ENCODE measurements around the gene PRR7.
"Not testable (repeated sequence)": the region's sequence is repeated elsewhere in the genome, so short reads cannot be mapped to it uniquely, and the experiment has no call there.

The PRR7 gene

DNA sequence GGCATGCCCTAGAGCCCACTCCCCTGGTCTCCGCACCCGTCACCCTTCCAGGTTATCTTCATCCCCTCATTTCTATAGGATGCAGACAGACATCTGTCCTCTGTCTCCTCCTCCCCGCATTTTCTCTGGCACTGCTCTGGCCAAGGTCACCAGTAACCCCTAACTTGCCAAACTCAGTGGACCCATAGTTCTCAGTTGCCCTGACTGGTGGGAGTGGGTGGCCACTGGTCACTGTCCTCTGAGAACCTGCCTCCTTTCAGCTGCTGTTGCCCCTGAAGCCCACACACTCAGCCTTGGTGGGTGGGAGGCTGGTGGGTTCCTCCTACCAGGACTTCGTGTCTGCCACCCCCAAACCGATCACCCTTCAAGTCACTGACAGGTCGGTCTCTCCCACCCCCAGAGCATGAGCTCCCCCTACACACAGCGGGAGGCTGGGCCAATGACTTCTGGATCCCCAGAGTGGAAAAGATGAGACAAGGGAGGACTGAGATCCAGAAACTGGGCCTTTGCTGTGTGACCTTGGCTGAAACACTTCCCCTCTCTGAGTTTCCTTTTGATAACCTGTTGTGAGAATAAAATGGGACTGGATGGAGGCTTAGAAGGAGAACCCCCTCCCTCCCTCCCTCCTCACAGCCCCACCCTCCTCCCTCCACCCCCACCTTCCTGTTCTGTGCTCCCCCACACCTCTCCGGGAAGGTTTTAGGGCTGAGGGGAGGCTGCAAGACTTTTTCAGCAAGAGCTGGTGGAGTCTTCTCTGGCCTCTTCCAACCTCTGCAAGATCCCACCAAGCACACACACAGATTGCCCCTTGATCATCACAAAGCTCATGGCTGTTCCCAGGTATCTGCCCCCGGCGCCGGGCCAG is 29.2 kb downstream of the PRR7 start:
- no peaks in the 10 kb centered on the region for H3K27me3 ChIP-seq (ENCODE audit: insufficient read depth, low read length)
- H3K4me1 ChIP-seq (ENCODE audit: insufficient read depth, low read length) = peaks cover 35% of the 10 kb centered on the region
- H3K4me3 ChIP-seq (ENCODE audit: low read length) = no peak overlapping the region
- H3K9me3 ChIP-seq (ENCODE audit: low read length) = no peaks in the 10 kb centered on the region
- H2AFZ ChIP-seq (ENCODE audit: low read depth, low read length) = no peak overlapping the region
- H3K36me3 ChIP-seq (ENCODE audit: insufficient read depth, low read length) = peaks cover 13% of the 10 kb centered on the region

DNA sequence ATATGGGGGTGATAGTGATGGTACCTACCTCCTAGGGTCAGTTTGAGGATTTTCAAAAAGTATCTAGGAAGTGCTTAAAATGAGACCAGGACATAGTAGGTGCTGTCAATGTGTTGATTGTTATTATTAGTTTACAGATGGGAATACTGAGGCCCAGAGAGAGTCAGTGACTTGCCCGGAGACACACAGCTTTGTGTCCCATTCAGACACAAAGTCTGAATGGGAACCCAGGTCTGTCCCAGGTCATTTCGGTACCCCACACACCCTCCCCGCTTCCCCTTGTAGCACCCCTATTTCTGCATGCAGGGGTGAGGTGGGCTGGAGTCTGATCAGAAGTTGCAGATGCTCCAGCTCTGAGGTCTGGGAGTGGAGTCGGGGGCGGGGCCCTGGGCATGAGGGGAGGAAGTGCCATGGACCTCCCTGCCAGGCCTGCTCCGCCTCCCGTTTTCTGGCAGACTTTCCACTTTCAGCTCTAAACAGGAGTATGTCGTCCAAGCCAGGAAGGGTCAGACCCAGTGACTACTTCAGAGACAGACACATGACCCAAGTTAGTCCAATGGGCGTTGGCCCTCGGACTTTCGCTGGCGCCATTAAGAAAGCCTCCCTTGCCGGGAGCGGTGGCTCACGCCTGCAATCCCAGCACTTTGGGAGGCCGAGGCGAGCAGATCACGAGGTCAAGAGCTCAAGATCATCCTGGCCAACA is 30.1 kb downstream of the PRR7 start:
- H3K36me3 ChIP-seq (ENCODE audit: insufficient read depth, low read length) = peaks cover 6% of the 10 kb centered on the region
- H3K9me3 ChIP-seq (ENCODE audit: low read length) = no peaks in the 10 kb centered on the region
- H2AFZ ChIP-seq (ENCODE audit: low read depth, low read length) = no peak overlapping the region
- H3K4me3 ChIP-seq (ENCODE audit: low read length) = no peak overlapping the region
- H3K4me1 ChIP-seq (ENCODE audit: insufficient read depth, low read length) = peaks cover 26% of the 10 kb centered on the region
- H3K27me3 ChIP-seq (ENCODE audit: insufficient read depth, low read length) = no peaks in the 10 kb centered on the region

DNA sequence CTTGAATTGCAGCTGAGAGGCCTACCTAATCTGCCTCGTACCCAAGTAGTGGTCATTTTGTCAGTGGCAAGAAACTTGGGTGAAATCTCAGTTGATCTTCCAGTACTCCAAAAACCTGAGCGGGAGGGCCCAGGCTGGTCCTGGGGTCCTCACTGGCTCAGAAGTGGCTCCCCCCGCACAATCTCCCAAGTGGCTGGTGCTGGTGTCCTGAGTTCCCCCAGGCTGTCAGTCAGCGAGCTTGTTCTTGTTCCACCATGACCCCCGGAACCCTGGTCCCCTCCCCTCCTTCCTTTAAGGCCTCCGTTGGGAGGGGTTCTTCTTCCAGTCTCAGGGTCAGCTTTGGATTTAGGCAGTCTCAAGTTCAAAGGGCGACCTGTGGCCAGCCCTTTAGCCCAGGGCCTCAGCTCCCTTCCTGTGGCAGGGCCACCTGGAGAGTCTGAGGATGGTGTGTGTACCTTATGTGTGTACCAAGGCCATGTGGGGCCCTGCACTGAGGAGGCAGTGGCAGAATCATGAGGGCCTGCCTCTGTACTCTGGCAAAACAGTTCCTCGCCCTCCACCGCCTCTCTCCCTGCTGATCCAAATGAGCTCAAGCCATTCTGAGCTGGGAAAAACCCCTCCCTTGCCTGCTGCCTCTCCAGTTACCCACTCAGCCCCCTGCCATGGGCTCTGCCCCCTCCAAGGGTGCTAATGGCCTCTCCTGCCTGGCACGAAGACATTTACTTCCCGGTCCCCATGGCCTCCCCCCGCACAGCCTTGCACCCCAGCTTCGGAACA is 31.3 kb downstream of the PRR7 start:
- Histone ChIP-seq H3K4me3 (ENCODE audit: low read length) (no peak overlapping the region), H3K36me3 (ENCODE audit: insufficient read depth, low read length) (peaks cover 6% of the 10 kb centered on the region), H2AFZ (ENCODE audit: low read depth, low read length) (no peak overlapping the region), H3K9me3 (ENCODE audit: low read length) (no peaks in the 10 kb centered on the region), H3K4me1 (ENCODE audit: insufficient read depth, low read length) (peaks cover 20% of the 10 kb centered on the region), H3K27me3 (ENCODE audit: insufficient read depth, low read length) (no peaks in the 10 kb centered on the region)

DNA sequence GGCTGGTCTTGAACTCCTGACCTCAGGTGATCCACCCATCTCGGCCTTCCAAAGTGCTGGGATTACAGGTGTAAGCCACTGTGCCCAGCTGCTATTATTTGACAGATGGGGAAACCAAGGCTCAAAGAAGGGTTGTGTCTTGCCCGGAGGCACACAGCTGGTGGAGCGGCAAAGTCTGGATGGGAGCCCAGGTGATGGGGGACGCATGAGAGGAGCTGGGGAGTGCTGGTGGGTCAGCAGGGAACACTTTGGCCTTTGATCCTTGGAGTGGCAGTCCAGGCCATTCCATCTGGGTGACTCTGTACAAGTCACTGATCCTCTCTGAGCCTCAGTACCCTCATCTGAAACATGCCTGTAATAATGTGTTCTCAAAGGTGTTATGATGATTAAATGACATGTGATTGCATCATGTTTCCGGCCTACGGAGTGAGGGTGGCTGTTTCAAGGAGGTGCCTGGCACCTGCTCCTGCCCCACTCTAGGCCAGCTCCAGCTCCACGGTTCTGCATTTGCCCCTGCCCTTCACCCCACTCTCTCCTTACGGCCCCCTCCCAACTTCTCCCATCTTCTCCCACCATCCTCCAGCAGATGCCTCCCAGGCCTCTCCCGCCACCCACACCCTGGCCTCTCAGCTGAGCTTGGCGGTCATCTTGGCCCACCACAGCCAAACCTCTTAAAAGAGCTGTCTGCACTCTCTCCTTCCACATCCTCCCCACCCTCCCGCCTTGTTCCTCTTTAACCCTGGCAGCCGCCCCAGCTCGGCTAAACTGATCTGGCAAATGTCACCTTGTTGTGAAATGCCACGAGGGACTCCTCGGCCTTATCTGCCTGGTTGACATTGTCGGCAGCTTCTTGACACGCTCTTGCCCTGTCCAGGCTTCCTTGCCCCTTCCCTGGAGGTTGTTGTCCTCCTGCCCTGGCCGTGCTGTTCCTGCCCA is 32.4 kb downstream of the PRR7 start:
- H3K9me3 ChIP-seq (ENCODE audit: low read length) = no peaks in the 10 kb centered on the region
- no peak overlapping the region for H3K4me3 ChIP-seq (ENCODE audit: low read length)

DNA sequence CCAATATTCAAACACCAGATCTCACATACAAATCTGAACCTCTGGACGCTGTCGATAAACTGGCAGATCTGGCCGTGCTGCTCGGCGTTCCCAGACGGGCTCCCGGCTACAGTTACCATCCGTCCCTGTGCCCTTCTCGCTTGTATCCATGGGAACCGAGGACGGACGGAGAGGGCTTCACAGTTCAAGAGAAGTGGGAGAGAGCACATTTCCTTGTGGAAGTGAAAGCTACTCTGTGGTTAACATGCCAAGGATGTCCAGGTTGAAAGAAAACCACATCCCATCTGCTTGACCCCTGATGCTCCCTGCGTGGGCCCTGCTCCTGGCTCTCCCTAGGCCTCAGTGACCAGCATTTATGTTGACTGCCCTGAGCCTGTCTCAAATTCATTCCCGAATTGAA is 33.2 kb downstream of the PRR7 start:
- Histone ChIP-seq H3K36me3 (ENCODE audit: insufficient read depth, low read length) (peaks cover 23% of the 10 kb centered on the region), H2AFZ (ENCODE audit: low read depth, low read length) (no peak overlapping the region), H3K4me1 (ENCODE audit: insufficient read depth, low read length) (peaks cover 10% of the 10 kb centered on the region), H3K9me3 (ENCODE audit: low read length) (no peaks in the 10 kb centered on the region), H3K27me3 (ENCODE audit: insufficient read depth, low read length) (no peaks in the 10 kb centered on the region), H3K4me3 (ENCODE audit: low read length) (no peak overlapping the region)

More for the DNA sequence above, 32.4 kb downstream of the PRR7 start:
- Histone ChIP-seq H3K27me3 (ENCODE audit: insufficient read depth, low read length) (no peaks in the 10 kb centered on the region), H2AFZ (ENCODE audit: low read depth, low read length) (no peak overlapping the region), H3K4me1 (ENCODE audit: insufficient read depth, low read length) (peaks cover 17% of the 10 kb centered on the region), H3K36me3 (ENCODE audit: insufficient read depth, low read length) (peaks cover 16% of the 10 kb centered on the region)

DNA sequence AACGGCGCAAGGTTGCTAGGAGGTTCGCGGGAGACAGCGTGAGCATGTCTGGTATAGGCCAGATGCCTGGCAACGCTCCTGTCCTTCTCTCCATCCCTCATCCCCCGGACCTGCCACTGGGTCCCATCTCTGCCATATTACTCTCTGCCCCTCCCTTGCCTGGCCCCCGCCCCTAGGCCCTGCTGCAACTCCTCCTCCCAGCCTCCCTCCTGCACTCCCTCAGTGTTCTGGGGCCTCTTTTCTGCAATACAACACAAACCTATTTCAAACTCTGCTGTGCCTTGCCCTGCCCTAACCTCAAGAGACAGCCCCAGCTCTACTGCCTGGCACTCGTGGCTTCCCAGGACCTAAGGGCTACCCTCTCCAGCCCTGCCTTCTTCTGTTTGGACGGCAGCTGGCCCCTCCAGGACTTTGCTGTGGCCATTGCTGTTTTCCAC is 35.8 kb downstream of the PRR7 start:
- H3K4me3 ChIP-seq (ENCODE audit: low read length) = no peak overlapping the region
- peaks cover 36% of the 10 kb centered on the region for H3K36me3 ChIP-seq (ENCODE audit: insufficient read depth, low read length)
- peaks cover 7% of the 10 kb centered on the region for H3K4me1 ChIP-seq (ENCODE audit: insufficient read depth, low read length)
- H3K9me3 ChIP-seq (ENCODE audit: low read length) = no peaks in the 10 kb centered on the region
- H3K27me3 ChIP-seq (ENCODE audit: insufficient read depth, low read length) = no peaks in the 10 kb centered on the region
- H2AFZ ChIP-seq (ENCODE audit: low read depth, low read length) = no peak overlapping the region

DNA sequence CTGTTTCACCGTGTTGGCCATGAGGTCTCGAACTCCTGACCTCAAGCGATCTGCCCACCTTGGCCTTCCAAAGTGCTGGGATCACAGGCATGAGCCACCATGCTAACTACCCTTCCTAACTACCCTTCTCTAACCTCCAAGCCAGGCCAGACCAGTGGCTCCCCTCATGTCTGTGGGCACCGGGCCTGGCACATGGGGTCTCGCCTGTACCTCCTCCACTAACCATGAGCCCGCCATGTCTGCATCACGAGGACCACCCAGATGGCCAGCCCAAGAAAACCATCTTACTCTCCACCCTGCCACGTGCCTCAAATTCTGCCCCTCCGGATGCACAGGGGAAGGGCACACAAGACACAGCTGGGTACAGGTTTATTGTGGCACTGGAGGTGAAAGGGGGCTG is 36.4 kb downstream of the PRR7 start:
- Histone ChIP-seq H3K9me3 (ENCODE audit: low read length) (no peaks in the 10 kb centered on the region), H3K27me3 (ENCODE audit: insufficient read depth, low read length) (no peaks in the 10 kb centered on the region), H3K36me3 (ENCODE audit: insufficient read depth, low read length) (peaks cover 43% of the 10 kb centered on the region), H3K4me1 (ENCODE audit: insufficient read depth, low read length) (peaks cover 7% of the 10 kb centered on the region), H2AFZ (ENCODE audit: low read depth, low read length) (no peak overlapping the region), H3K4me3 (ENCODE audit: low read length) (no peak overlapping the region)

GRCh38 chr5:177483994-177484901 is 37.6 kb downstream of the PRR7 start:
- H3K36me3 ChIP-seq (ENCODE audit: insufficient read depth, low read length) = peaks cover 53% of the 10 kb centered on the region

DNA sequence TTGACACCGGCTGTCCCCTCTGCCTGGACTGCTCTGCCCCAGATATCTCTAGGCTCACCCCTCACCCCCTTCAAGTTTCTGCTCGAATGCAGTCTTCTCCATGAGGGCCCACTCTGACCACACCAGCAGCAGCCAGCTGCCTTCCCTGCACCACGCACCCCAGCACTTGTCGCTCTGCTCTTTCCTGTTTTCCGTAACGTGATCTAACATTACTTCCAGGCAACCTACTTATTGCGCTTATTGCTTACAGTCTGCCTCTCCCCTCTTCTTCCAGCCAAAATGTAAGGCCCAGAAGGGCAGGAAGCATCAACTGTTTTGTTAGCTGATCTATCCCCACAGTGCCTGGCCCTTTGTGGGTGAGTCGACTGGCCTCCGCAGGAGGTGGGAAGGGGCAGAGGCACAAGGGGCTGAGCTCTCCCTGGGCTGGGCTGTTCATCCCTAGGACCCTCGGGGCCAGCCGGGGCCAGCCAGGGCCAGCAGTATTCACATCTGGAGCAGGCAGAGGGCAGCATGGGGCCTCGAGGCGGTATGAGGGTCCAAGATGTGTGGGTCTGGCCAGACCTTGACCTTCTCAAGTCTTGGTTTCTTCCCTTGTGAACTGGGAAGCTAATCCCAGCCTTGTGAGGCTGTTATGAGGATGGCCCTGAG is 38.4 kb downstream of the PRR7 start:
- Histone ChIP-seq H2AFZ (ENCODE audit: low read depth, low read length) (no peak overlapping the region), H3K36me3 (ENCODE audit: insufficient read depth, low read length) (peaks cover 59% of the 10 kb centered on the region), H3K9me3 (ENCODE audit: low read length) (no peaks in the 10 kb centered on the region), H3K4me3 (ENCODE audit: low read length) (no peak overlapping the region), H3K27me3 (ENCODE audit: insufficient read depth, low read length) (no peaks in the 10 kb centered on the region), H3K4me1 (ENCODE audit: insufficient read depth, low read length) (peaks cover 2% of the 10 kb centered on the region)

More at GRCh38 chr5:177483994-177484901, 37.6 kb downstream of the PRR7 start:
- H3K4me3 ChIP-seq (ENCODE audit: low read length) = no peak overlapping the region
- H2AFZ ChIP-seq (ENCODE audit: low read depth, low read length) = no peak overlapping the region
- H3K9me3 ChIP-seq (ENCODE audit: low read length) = no peaks in the 10 kb centered on the region
- no peaks in the 10 kb centered on the region for H3K27me3 ChIP-seq (ENCODE audit: insufficient read depth, low read length)
- H3K4me1 ChIP-seq (ENCODE audit: insufficient read depth, low read length) = peaks cover 7% of the 10 kb centered on the region

- peaks cover 66% of the 10 kb centered on the region for H3K36me3 ChIP-seq (ENCODE audit: insufficient read depth, low read length)
These were observed 39.1 kb downstream of the PRR7 start for GRCh38 chr5:177485753-177486152.

DNA sequence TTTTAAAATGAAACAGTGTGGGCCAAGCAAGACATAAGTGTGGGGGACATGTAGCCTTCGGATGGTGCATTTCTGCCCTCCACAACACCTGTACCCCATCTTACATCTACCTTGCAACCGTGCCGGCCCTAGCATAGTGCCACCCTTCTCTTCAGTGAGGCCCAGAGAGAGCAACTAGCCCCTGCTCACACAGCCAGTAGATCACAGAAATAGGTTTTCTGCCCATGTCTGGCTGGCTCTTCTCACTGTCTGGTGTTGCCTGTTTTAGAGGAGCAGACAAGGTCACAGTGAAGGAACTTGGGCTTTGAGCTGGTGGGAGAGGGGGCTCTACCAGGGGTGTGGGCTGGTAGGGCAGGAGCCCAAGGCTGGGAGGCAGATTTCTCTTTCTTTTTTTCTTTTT is 39.6 kb downstream of the PRR7 start:
- Histone ChIP-seq H3K27me3 (ENCODE audit: insufficient read depth, low read length) (no peaks in the 10 kb centered on the region), H3K9me3 (ENCODE audit: low read length) (no peaks in the 10 kb centered on the region), H3K36me3 (ENCODE audit: insufficient read depth, low read length) (peaks cover 71% of the 10 kb centered on the region), H3K4me3 (ENCODE audit: low read length) (no peak overlapping the region), H2AFZ (ENCODE audit: low read depth, low read length) (no peak overlapping the region), H3K4me1 (ENCODE audit: insufficient read depth, low read length) (no peaks in the 10 kb centered on the region)

More at GRCh38 chr5:177485753-177486152, 39.1 kb downstream of the PRR7 start:
- not testable (repeated sequence) for H3K9me3 ChIP-seq (ENCODE audit: low read length); H2AFZ ChIP-seq (ENCODE audit: low read depth, low read length); H3K27me3 ChIP-seq (ENCODE audit: insufficient read depth, low read length); H3K4me1 ChIP-seq (ENCODE audit: insufficient read depth, low read length); H3K4me3 ChIP-seq (ENCODE audit: low read length)

All from neuron (in vitro differentiated cells).